Neuron (in vitro differentiated cells): ENCODE results near the gene OR6B1.
A peak's percentile ranks its signal among the peaks of the same experiment; 100 is the strongest.

Experiments used
- H2AFZ ChIP-seq: one replicate; pipeline ENCODE4 v1.6.1; 2013; ENCODE audit warnings: low read depth, mild to moderate bottlenecking, inconsistent platforms, low read length, moderate library complexity
- H3K27me3 ChIP-seq: one replicate; pipeline ENCODE4 v1.6.1; 2013; ENCODE audit warnings: low read length; ENCODE audit not compliant: insufficient read depth
- H3K36me3 ChIP-seq: one replicate; pipeline ENCODE4 v1.6.1; 2013; ENCODE audit warnings: low read length; ENCODE audit not compliant: insufficient read depth
- H3K4me1 ChIP-seq: one replicate; pipeline ENCODE4 v1.6.1; 2013; ENCODE audit warnings: low read length; ENCODE audit not compliant: insufficient read depth
- H3K4me3 ChIP-seq: 2 replicates; pipeline ENCODE4 v1.5.1; 2013; ENCODE audit warnings: mild to moderate bottlenecking, low read length, moderate library complexity
- H3K9me3 ChIP-seq: one replicate; pipeline ENCODE4 v1.6.1; 2013; ENCODE audit warnings: low read length

Gene OR6B1

DNA sequence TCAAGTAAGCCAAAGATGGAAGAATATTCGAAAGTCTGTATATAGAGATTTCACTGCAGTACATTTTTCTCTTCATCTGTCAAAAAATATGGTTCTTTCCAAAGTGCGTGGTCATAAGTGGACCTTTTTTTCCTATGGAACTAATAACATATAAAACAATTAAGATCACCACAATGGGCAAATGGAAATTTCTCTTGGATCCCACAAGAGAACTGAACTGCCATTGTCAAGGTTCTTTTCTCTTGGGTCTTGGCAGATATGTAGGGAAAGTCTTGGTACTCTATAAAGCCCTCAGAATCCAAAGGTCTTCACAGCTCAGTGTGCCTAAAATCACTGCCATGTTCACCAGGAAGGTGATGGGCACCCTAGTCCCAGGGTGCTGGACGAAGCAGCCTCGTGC lies at the start of gene OR6B1:
OR6B1 (plus strand) TSS at position 301 of the 400 bp plus-strand sequence. CDS start 3,677 bp downstream, outside the sequence.
- H3K4me3 ChIP-seq: no peak within 1 kb of the TSS
- H3K4me1 ChIP-seq: no peaks in the 10 kb centered on the region
- H2AFZ ChIP-seq: no peak within 1 kb of the TSS
- H3K9me3 ChIP-seq: no peaks in the 10 kb centered on the region
- H3K27me3 ChIP-seq: no peaks in the 10 kb centered on the region
- H3K36me3 ChIP-seq: no peaks in the 10 kb centered on the region

DNA sequence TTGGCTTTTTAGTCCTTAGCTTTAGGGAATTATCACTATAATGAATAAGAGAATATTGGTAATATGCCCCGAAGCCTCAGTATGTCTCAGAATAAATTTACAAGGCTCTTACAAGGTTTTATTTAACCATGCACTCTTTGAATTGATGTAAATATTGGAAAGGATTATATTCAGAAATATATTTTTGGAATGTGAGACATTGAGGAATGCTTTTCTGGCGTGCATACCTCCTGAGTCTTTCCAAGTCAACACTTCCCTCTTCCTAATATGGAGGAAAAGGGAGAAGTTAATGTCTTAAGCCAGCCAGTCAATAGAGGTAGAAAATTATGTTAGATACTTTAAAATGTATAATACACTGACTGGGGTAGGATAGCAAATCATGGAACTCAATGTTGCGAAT lies 46.7 kb upstream of the OR6B1 start:
- no peak overlapping the region for H2AFZ ChIP-seq
- H3K27me3 ChIP-seq: no peaks in the 10 kb centered on the region
- H3K4me1 ChIP-seq: peaks cover 8% of the 10 kb centered on the region
- no peaks in the 10 kb centered on the region for H3K36me3 ChIP-seq
- H3K9me3 ChIP-seq: no peaks in the 10 kb centered on the region
- no peak overlapping the region for H3K4me3 ChIP-seq

DNA sequence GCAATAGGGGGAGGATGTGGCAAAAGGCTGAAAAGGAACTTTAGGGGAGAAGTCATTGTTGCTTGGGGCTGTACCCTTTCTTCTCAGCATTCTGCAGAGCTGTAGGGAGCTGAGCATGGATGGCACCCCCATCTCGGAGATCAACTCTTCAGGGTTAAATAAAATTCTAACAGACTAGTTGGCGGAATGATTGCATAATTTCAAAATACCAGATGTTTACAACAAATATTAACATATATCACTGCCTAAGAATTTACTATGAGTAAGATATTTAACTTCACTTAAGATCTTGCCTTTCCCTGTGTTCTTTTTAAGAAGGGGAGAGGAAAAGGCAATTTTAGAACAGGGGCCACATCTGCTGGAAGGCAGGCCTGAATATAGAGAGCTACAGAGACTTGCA lies 46.0 kb upstream of the OR6B1 start:
- H3K4me3 ChIP-seq: no peak overlapping the region
- no peaks in the 10 kb centered on the region for H3K9me3 ChIP-seq
- H3K36me3 ChIP-seq: no peaks in the 10 kb centered on the region
- H2AFZ ChIP-seq: no peak overlapping the region
- H3K4me1 ChIP-seq: peaks cover 15% of the 10 kb centered on the region
- no peaks in the 10 kb centered on the region for H3K27me3 ChIP-seq

DNA sequence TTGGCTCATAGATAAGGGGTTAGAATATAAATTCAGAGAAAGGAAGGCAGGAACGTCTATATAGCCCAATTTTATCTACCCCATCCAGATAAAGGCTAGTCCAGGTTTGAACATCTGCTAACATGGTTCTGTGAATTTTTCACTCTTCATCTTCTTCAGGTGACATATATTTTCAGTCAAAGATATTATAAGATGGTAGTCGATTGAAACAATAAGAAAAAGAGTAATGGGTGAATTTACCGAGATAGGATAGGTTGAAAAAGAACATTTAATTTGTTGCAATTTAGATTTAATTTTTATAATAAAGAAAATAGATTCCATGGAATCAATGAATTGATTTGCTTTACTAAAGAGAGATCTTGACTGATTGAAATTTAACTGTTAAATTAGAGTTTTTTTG lies 45.6 kb upstream of the OR6B1 start, which contains the start of gene OR2F1:
OR2F1 (plus strand) TSS at position 301 of the 400 bp plus-strand sequence. CDS start 5,127 bp downstream, outside the sequence.
- H3K4me1 ChIP-seq: peaks cover 15% of the 10 kb centered on the region

DNA sequence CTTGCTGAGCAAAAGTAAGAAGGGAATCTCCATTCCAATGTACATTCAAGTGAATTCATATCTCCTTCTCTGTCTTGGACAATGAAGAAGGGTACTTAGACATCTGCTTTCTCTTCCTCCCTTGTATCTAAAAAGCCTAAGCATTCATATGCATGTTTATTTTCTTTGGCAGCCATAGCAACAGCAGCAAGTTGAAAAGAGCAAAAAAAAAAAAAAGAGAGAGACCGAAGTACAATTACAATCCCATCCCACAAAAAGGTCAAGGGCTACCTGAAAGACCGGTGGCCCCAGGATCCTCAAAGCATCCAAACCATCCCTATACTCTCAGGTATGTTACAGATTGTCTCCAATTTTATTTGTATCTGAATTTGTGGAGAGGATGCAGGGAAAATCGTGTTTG lies 41.3 kb upstream of the OR6B1 start:
- no peak overlapping the region for H3K4me3 ChIP-seq
- H3K36me3 ChIP-seq: no peaks in the 10 kb centered on the region
- H3K27me3 ChIP-seq: no peaks in the 10 kb centered on the region
- H3K9me3 ChIP-seq: no peaks in the 10 kb centered on the region
- peaks cover 15% of the 10 kb centered on the region for H3K4me1 ChIP-seq
- peak overlapping the region; percentile 24 for H2AFZ ChIP-seq

More for the DNA sequence above, 45.6 kb upstream of the OR6B1 start, which contains the start of gene OR2F1:
- H2AFZ ChIP-seq: no peak within 1 kb of the TSS
- H3K27me3 ChIP-seq: no peaks in the 10 kb centered on the region
- H3K9me3 ChIP-seq: no peaks in the 10 kb centered on the region
- H3K36me3 ChIP-seq: no peaks in the 10 kb centered on the region
- no peak within 1 kb of the TSS for H3K4me3 ChIP-seq

DNA sequence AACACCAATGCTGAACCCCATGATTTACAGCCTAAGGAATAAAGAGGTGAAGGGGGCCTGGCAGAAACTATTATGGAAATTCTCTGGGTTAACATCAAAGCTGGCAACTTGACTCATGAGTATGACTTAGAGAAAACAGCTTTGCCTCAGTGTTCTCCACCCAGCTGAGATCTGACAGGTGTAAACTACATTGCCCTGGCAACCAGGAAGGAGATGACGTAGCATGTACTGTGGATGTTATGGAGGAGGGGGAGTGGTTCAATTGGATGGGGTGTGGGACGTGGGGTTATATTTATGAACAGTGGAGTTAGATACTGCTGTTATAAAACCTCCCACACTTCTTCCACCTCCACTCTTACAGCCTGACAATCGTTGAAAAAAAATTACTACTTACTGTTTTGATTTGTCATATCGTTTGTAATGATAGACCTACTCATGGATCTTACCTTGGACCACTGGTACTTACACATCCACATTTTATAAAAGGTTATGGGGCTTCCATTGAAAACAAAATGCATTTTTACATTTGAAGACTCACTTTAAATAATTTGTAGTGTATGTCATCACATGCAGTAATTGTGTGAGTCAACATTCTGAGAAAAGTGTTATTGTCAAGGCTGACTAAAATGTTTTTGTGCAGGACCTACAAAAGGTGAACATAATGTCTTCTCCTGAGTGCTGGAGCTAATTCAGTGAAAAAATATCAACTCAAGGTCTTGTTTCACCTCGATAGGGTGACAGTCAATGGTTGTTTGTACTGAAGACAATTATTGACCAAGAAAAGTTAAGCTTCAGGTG lies 39.1 kb upstream of the OR6B1 start:
- Histone ChIP-seq H2AFZ (no peak overlapping the region), H3K36me3 (no peaks in the 10 kb centered on the region), H3K4me3 (no peak overlapping the region), H3K9me3 (no peaks in the 10 kb centered on the region), H3K27me3 (no peaks in the 10 kb centered on the region), H3K4me1 (peaks cover 15% of the 10 kb centered on the region)

DNA sequence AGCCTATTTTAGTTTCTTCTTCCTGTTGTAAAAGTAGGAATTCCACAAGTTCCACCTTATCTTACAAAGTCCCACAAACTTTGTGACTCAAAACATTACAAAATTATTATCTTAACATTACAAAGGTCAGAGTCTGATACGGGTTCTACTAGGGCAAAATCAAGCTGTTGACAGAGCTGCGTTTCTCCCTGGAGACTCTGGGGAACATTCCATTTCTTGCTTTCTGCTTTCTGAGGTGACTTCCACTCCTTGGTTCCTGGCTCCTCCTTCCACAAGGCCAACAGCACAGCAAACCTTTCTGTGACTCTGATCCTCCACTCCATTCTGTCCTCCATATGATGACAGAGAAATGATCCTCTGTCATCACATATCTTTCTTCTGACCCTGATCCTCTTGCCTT lies 34.8 kb upstream of the OR6B1 start:
- Histone ChIP-seq H3K4me3 (no peak overlapping the region), H2AFZ (no peak overlapping the region), H3K36me3 (no peaks in the 10 kb centered on the region), H3K27me3 (no peaks in the 10 kb centered on the region), H3K9me3 (no peaks in the 10 kb centered on the region), H3K4me1 (no peaks in the 10 kb centered on the region)

DNA sequence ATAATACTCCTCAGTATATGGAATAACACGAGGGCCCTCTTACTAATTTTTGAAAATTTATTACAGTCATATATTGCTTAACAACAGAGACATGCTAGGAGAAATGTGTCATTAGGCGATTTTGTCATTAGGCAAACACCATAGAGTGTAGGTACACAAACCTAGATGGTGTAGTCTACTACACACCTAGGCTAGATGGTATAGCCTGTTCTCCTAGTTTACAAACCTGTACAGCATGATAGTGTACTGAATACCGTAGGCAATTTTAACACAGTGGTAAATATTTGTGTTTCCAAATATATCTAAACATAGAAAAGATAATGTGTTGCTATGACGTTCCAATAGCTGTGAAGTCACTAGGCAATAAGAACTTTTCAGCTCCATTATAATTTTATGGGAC lies 32.7 kb upstream of the OR6B1 start:
- H3K9me3 ChIP-seq: no peaks in the 10 kb centered on the region
- no peaks in the 10 kb centered on the region for H3K4me1 ChIP-seq
- no peak overlapping the region for H2AFZ ChIP-seq
- no peaks in the 10 kb centered on the region for H3K36me3 ChIP-seq
- no peak overlapping the region for H3K4me3 ChIP-seq
- no peaks in the 10 kb centered on the region for H3K27me3 ChIP-seq

DNA sequence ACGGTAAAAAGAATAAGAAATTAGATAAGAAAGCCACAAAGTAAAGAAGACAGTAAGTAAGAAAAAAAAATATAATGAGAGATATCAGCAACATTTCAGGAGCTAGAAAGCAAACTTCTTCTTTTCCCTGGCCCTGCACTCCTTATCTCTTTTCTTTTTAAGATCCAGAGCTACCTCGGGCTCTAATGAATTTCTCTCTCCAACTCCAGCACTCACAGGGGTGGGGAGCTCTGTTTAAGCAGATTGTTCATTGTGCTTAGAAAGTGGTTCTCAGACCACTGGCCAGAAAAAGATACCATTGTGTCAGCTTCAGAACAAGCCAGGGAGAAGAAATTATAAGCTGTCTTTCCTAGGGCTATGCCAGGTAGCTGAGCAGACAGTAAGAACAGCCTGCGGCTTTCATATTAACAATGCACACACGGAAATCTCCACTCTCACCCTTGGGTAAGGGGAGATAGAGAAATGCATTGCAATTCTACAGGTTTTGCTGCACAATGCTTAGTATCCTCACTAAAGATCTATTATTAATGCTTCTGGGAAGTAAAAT lies 26.2 kb upstream of the OR6B1 start:
- Histone ChIP-seq H3K4me3 (no peak overlapping the region), H3K27me3 (no peaks in the 10 kb centered on the region), H3K9me3 (no peaks in the 10 kb centered on the region), H3K36me3 (no peaks in the 10 kb centered on the region), H2AFZ (no peak overlapping the region), H3K4me1 (no peaks in the 10 kb centered on the region)

DNA sequence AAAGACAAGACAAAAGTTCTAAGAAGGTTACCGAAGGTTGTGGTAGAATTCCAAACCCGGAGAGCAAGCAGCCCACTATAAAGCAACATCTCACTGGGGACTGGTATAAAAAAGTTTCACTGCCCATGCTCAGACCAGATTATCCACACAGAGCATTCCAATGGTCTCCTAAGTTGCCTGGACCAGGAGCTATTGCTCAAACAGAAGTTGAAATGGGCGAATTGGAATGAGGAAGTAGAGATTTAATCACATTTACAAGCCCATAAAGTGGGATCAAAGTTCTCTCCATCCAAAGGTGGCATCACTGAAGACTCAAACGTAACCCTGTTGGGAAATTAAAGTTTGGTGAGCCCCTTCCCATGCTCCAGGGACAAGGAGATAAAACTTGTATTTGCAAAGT lies 25.7 kb upstream of the OR6B1 start:
- no peaks in the 10 kb centered on the region for H3K4me1 ChIP-seq
- no peak overlapping the region for H3K4me3 ChIP-seq
- H3K9me3 ChIP-seq: no peaks in the 10 kb centered on the region
- no peak overlapping the region for H2AFZ ChIP-seq
- no peaks in the 10 kb centered on the region for H3K27me3 ChIP-seq
- no peaks in the 10 kb centered on the region for H3K36me3 ChIP-seq

DNA sequence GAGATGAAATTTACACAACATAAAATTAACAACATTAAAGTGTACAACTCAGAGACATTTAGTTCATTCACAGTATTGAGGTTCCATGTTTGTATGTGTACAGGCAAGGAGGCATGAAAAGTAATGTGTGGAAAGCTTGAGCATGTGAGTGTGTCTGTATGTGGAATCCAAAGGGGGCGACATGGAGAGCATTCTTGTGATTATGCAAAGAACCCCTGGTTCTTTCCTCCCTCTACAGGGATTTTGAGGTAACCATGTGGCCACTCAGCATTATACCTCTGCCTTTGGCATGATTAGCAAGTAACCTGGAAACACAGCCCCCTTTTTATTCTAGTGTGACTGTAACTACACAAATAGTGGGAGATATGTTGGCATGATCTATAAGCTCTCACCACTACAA lies 24.5 kb upstream of the OR6B1 start:
- Histone ChIP-seq H2AFZ (no peak overlapping the region), H3K4me1 (no peaks in the 10 kb centered on the region), H3K27me3 (no peaks in the 10 kb centered on the region), H3K4me3 (no peak overlapping the region), H3K9me3 (no peaks in the 10 kb centered on the region), H3K36me3 (no peaks in the 10 kb centered on the region)

DNA sequence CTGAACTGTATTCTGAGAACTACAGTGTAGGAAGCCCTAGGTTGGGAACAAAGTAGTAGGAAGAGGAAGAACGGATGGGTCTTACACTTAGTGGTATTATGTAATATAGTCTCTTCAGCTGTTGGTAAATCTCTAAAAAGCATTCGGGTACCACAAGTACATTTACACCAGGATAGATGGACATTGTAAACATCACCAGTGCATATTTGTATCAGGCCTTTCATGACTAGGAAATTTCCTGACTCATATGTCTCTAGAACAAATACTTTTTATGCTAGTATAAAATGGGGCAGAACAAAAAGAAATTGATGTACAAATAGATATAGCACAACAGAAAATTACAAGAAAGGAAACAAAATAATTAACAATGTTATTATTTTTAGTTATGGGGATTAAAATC lies 21.5 kb upstream of the OR6B1 start:
- Histone ChIP-seq H3K4me1 (no peaks in the 10 kb centered on the region), H3K27me3 (no peaks in the 10 kb centered on the region), H3K9me3 (no peaks in the 10 kb centered on the region), H2AFZ (no peak overlapping the region), H3K4me3 (no peak overlapping the region), H3K36me3 (no peaks in the 10 kb centered on the region)

DNA sequence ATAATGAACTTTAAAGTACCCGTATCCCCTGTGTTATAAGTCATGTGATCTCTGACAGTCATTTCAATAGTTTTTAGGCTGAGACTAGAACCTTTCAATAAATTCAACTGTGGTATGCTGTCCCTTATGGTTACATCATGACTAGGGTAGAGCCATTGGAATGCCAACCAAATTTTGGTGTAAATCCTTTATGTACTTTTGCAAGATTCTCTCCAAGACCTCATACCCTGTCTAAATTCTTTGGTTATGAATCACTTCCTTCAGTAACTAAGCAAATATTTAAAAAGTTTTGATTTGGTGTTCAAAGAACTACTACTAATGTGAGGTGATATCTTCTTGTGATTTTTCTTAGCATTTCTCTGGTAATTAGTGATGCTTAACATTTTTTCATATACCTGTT lies 20.8 kb upstream of the OR6B1 start:
- Histone ChIP-seq H3K36me3 (no peaks in the 10 kb centered on the region), H2AFZ (no peak overlapping the region), H3K4me1 (no peaks in the 10 kb centered on the region), H3K27me3 (no peaks in the 10 kb centered on the region), H3K9me3 (no peaks in the 10 kb centered on the region), H3K4me3 (no peak overlapping the region)
